K562 (cell line): ENCODE measurements around the gene RASL12. TPM values are rescaled to one million over a fixed set of nuclear protein-coding genes. Genes with fewer than 3 reads are reported as not detected.
A peak's percentile ranks its signal among the peaks of the same experiment; 100 is the strongest.

Experiments
- ATAC-seq: fragments of 200-7000 bp; cut with Tn5 transposase; 3 replicates; pipeline ENCODE4 v1.9.1; 2020; ENCODE audit warnings: moderate library complexity
- BruUV-seq: library from RNA; stranded (reverse); fragments of 400-500 nt; replicated peaks from 2 replicates; lab custom pipeline; 2021; lab: Mats Ljungman, UMichigan
- CTCF ChIA-PET: fragments of 300-600 bp; formaldehyde crosslinking; extraction: SDS; loops from one replicate; lab custom pipeline; 2021; ENCODE audit warnings: low intra/inter-chr PET ratio; lab: Yijun Ruan, JAX
- POLR2A ChIA-PET: fragments of 300-600, 350-650 bp; sonication (Branson Sonifier 250); formaldehyde crosslinking; extraction: SDS; loops from one replicate; lab custom pipeline; 2021; ENCODE audit warnings: antibody characterized with exemption, inconsistent platforms; lab: Yijun Ruan, JAX
- DNase-seq, 4 experiments: peaks; one replicate each; pipeline versions ENCODE4 v3.0.0 to v3.0.0-alpha.2; 2011 to 2018; ENCODE audit warnings: low spot score in 3 of 4, mixed read lengths in 3 of 4; ENCODE audit errors: extremely low read depth in 1 of 4
- FAIRE-seq: peaks from 2 replicates; lab custom pipeline; 2011; peaks lifted over from hg19 to GRCh38; lab: Jason Lieb, UNC
- H2AFZ ChIP-seq: 2 replicates; pipeline ENCODE4 v1.6.0; 2011; ENCODE audit warnings: low read depth, low read length, control low read depth, inconsistent platforms
- H3K27ac ChIP-seq: fragments of 200-600 bp; 3 replicates; pipeline ENCODE4 v1.8.0; 2011; ENCODE audit warnings: low read depth, mild to moderate bottlenecking, control low read depth, inconsistent platforms, low read length, moderate library complexity, mixed read lengths; ENCODE audit errors: extremely low read depth
- H3K27me3 ChIP-seq, 2 experiments: fragments of 300-600 bp in 1 of 2; 2 replicates in 1 of 2; 3 replicates in 1 of 2; pipeline versions ENCODE4 v1.6.0 to v1.8.0; 2011; ENCODE audit warnings: inconsistent platforms in 2 of 2, low read length in 2 of 2, mild to moderate bottlenecking in 1 of 2, mixed read lengths in 1 of 2, moderate library complexity in 1 of 2; ENCODE audit not compliant: control insufficient read depth in 2 of 2, insufficient read depth in 2 of 2
- H3K36me3 ChIP-seq: fragments of 300-600 bp; 3 replicates; pipeline ENCODE4 v1.8.0; 2011; ENCODE audit warnings: mild to moderate bottlenecking, low read length, inconsistent platforms; ENCODE audit not compliant: control insufficient read depth, insufficient read depth
- H3K4me1 ChIP-seq, 2 experiments: fragments of 200-600 bp in 1 of 2; replicated peaks in 1 of 2; 2 replicates in 1 of 2; 3 replicates in 1 of 2; pipeline versions ENCODE4 v1.5.1 to v1.8.0; 2011; ENCODE audit warnings: inconsistent platforms in 2 of 2, low read length in 2 of 2, mild to moderate bottlenecking in 1 of 2, mixed read lengths in 1 of 2, moderate library complexity in 1 of 2; ENCODE audit not compliant: control insufficient read depth in 2 of 2, insufficient read depth in 2 of 2
- H3K4me2 ChIP-seq: 2 replicates; pipeline ENCODE4 v1.6.1; 2011; ENCODE audit warnings: low read length, control low read depth, inconsistent platforms, mixed read lengths; ENCODE audit not compliant: insufficient read depth
- H3K4me3 ChIP-seq: fragments of 200-600 bp; sonication (generic), shearing (Covaris generic); 2 replicates; pipeline ENCODE4 v1.5.1; 2016; ENCODE audit warnings: control low read depth, inconsistent platforms
- H3K79me2 ChIP-seq: fragments of 200-600 bp; 3 replicates; pipeline ENCODE4 v1.8.0; 2011; ENCODE audit warnings: low read length, inconsistent platforms; ENCODE audit not compliant: control insufficient read depth, insufficient read depth
- H3K9ac ChIP-seq, 2 experiments: 2 replicates each; pipeline versions ENCODE4 v1.6.0 to v1.6.1; 2011; ENCODE audit warnings: low read depth in 2 of 2, low read length in 2 of 2, control low read depth in 1 of 2, inconsistent platforms in 1 of 2, mild to moderate bottlenecking in 1 of 2, mixed read lengths in 1 of 2; ENCODE audit not compliant: insufficient read depth in 1 of 2
- H3K9me1 ChIP-seq: one replicate; pipeline ENCODE4 v1.6.0; 2011; ENCODE audit warnings: inconsistent platforms, mild to moderate bottlenecking, low read length, moderate library complexity; ENCODE audit not compliant: control insufficient read depth, insufficient read depth
- H3K9me3 ChIP-seq: replicated peaks from 2 replicates; pipeline ENCODE4 v1.5.1; 2011; ENCODE audit warnings: low read depth, low read length, inconsistent platforms; ENCODE audit not compliant: control insufficient read depth, insufficient read depth
- H4K20me1 ChIP-seq: replicated peaks from 2 replicates; pipeline ENCODE4 v1.6.1; 2011; ENCODE audit warnings: low read length, inconsistent platforms, mixed read lengths; ENCODE audit not compliant: control insufficient read depth, insufficient read depth
- AFF1 ChIP-seq, 2 experiments: fragments of 450-650 bp; IDR thresholded peaks; 2 replicates each; pipeline ENCODE4 v1.6.1; 2018; ENCODE audit warnings: mild to moderate bottlenecking in 2 of 2, low read depth in 1 of 2; ENCODE audit not compliant: partially characterized antibody in 2 of 2
- BCOR ChIP-seq: fragments of 450-650 bp; IDR thresholded peaks from 2 replicates; pipeline ENCODE4 v1.6.1; 2016
- CHD4 ChIP-seq: fragments of 200-600 bp; sonication (generic); IDR thresholded peaks from 3 replicates; pipeline ENCODE4 v1.6.1; 2012; ENCODE audit warnings: low read depth, mild to moderate bottlenecking, mixed read lengths, low read length, inconsistent platforms; ENCODE audit not compliant: insufficient read depth, insufficient replicate concordance, poor library complexity, severe bottlenecking
- CSDE1 ChIP-seq, 2 experiments: fragments of 450-650 bp; IDR thresholded peaks; 2 replicates each; pipeline ENCODE4 v1.6.1; 2016; ENCODE audit warnings: mild to moderate bottlenecking in 1 of 2
- ILF3 ChIP-seq: fragments of 450-650 bp; IDR thresholded peaks from 2 replicates; pipeline ENCODE4 v1.6.1; 2018; ENCODE audit warnings: antibody characterized with exemption, mild to moderate bottlenecking, moderate library complexity, borderline replicate concordance
- L3MBTL2 ChIP-seq: fragments of 450-650 bp; IDR thresholded peaks from 2 replicates; pipeline ENCODE4 v1.6.1; 2016; ENCODE audit warnings: mild to moderate bottlenecking, moderate library complexity
- NFIC ChIP-seq: fragments of 450-650 bp; IDR thresholded peaks from 2 replicates; pipeline ENCODE4 v1.6.1; 2017; ENCODE audit warnings: mild to moderate bottlenecking, inconsistent platforms
- NONO ChIP-seq, 2 experiments: fragments of 200-400 bp in 1 of 2; fragments of 450-650 bp in 1 of 2; formaldehyde crosslinking in 1 of 2; IDR thresholded peaks; 2 replicates each; pipeline ENCODE4 v1.6.1; 2017; ENCODE audit warnings: low read depth in 2 of 2, mild to moderate bottlenecking in 2 of 2, moderate library complexity in 2 of 2, low read length in 1 of 2
- NR2C2 ChIP-seq, 2 experiments: fragments of 200-800 bp in 1 of 2; sonication (Bioruptor generic) in 1 of 2; sonication (generic) in 1 of 2; formaldehyde crosslinking in 1 of 2; IDR thresholded peaks; 2 replicates each; pipeline versions ENCODE4 v1.6.1 to v1.8.0; 2016 to 2022; ENCODE audit warnings: mild to moderate bottlenecking in 1 of 2, missing compliant biosample characterization in 1 of 2, missing genetic modification characterization in 1 of 2, missing genetic modification reagents in 1 of 2
- PHB ChIP-seq: fragments of 250-450 bp; sonication (Bioruptor Pico); IDR thresholded peaks from 2 replicates; pipeline ENCODE4 v1.5.0; 2021
- POLR2H ChIP-seq: IDR thresholded peaks from 2 replicates; pipeline ENCODE4 v1.6.1; 2016; ENCODE audit warnings: missing genetic modification characterization, low read depth, mild to moderate bottlenecking, control low read depth, missing compliant biosample characterization, moderate library complexity
- PPARD ChIP-seq: fragments of 250-450 bp; sonication (Bioruptor Pico); IDR thresholded peaks from 2 replicates; pipeline ENCODE4 v1.8.0; 2022; ENCODE audit warnings: inconsistent platforms, mild to moderate bottlenecking, moderate library complexity
- ZBTB33 ChIP-seq: sonication (generic); formaldehyde crosslinking; IDR thresholded peaks from 2 replicates; pipeline ENCODE4 v1.8.1; 2023; ENCODE audit warnings: mild to moderate bottlenecking, missing genetic modification reagents
- ZNF311 ChIP-seq: fragments of 250-450 bp; sonication (Bioruptor Pico); IDR thresholded peaks from 2 replicates; pipeline ENCODE4 v1.4.0; 2020; ENCODE audit warnings: mild to moderate bottlenecking, moderate library complexity
- ZNF507 ChIP-seq: conservative IDR thresholded peaks from 2 replicates; pipeline ENCODE4 v1.6.1; 2017; ENCODE audit warnings: missing genetic modification characterization, missing compliant biosample characterization
- WGBS: fragments of 100-300 bp; shearing (Covaris generic); methylation state at CpG from one replicate; pipeline ENCODE4 v1.1.6; 2016; ENCODE audit warnings: low coverage, mixed read lengths; ENCODE audit not compliant: insufficient coverage; ENCODE audit errors: missing lambda C conversion rate; 5-methylcytosine and 5-hydroxymethylcytosine counted together
- in situ Hi-C: fragments of 300-500 bp; cut with MboI; formaldehyde crosslinking; loops from 4 replicates; pipeline ENCODE4 v1.15.0; 2018; ENCODE audit warnings: inconsistent platforms, mixed read lengths
- intact Hi-C: fragments of 100-400 bp; cut with micrococcal nuclease; formaldehyde crosslinking; loops from 2 replicates; pipeline ENCODE4 v1.14.2; 2022
- polyA plus RNA-seq, 8 experiments: library from polyadenylated mRNA; depleted of rRNA in 4 of 8; stranded (reverse) in 5 of 8; unstranded in 3 of 8; fragments of >200 nt; fragmentation: Nextera tagmentation in 2 of 8; fragmentation: Illumina TruSeq in 1 of 8; extraction: Ambion mirVana in 2 of 8; extraction: Trizol in 1 of 8; gene quantifications; 2 replicates each; pipeline versions ENCODE4 v1.2.1 to v1.2.3, GENCODE V29; 2011 to 2014; ENCODE audit warnings: inconsistent platforms in 1 of 8, missing spikeins in 1 of 8
- total RNA-seq, 7 experiments: library from RNA; depleted of rRNA in 6 of 7; stranded (reverse); fragments of >200 nt in 6 of 7; fragmentation: Illumina TruSeq in 2 of 7; extraction: Trizol in 2 of 7; gene quantifications; 2 replicates each; pipeline versions ENCODE4 v1.2.1 to v1.2.3, GENCODE V29; 2011 to 2021; ENCODE audit warnings: low replicate concordance in 1 of 7

RASL12 gene
- total and polyA plus RNA-seq, 9 of the 15 experiments (the other 6 are each of a cell fraction or from before 2014, with no cell fraction given): not detected

GRCh38 chr15:65077981-65078352 lies 10.2 kb upstream of the RASL12 start:
- in situ Hi-C loops (no loop called here), intact Hi-C loops (no loop called here)
- Histone ChIP-seq H3K4me2 (no peak overlapping the region), H2AFZ (no peak overlapping the region), H3K79me2 (no peaks in the 10 kb centered on the region), H3K27ac (no peak overlapping the region), H3K36me3 (no peaks in the 10 kb centered on the region), H3K9ac (no peak overlapping the region), H4K20me1 (no peaks in the 10 kb centered on the region), H3K4me3 (no peak overlapping the region), H3K9me1 (no peaks in the 10 kb centered on the region), H3K4me1 (peaks cover 0 to 16% of the 10 kb centered on the region in 2 experiments; a peak in 2 of 5 replicates), H3K27me3 (peaks cover 11 to 29% of the 10 kb centered on the region in 2 experiments), H3K9me3 (no peaks in the 10 kb centered on the region; the same call in 1 of the 2 replicates)
- POLR2A ChIA-PET: no interaction called here
- ATAC-seq (peak; percentile 47), FAIRE-seq (no peak), DNase-seq (no peak)
- 29% methylated on average over 19 of the region's 24 CpGs for WGBS
- no TSS peak for BruUV-seq
- CTCF ChIA-PET: no interaction called here
- TF ChIP-seq NFIC (peak; percentile 16; the same call in 1 of the 2 replicates), PHB (CRISPR knock-in tag) (no peak), L3MBTL2 (peak; percentile 39; the same call in 1 of the 2 replicates), ZBTB33 (CRISPR knock-in tag) (0 out of 2 replicates have a peak, but pooled peaks have one; percentile 79), CHD4 (no peak), ILF3 (no peak), AFF1 (IDR thresholded peaks at IDR 0.05; ENCODE audit: low read depth in 1 of 2, partially characterized antibody in 2 of 2) (no peak), POLR2H (tag) (no peak), NR2C2 (CRISPR knock-in tag; IDR thresholded peaks at IDR 0.05) (no peak), NR2C2 (tag; IDR thresholded peaks at IDR 0.05) (no peak), BCOR (no peak), ZNF507 (tag) (no peak), CSDE1 (IDR thresholded peaks at IDR 0.05) (no peak), NONO (IDR thresholded peaks at IDR 0.05; ENCODE audit: low read depth in 2 of 2, low read length in 1 of 2) (no peak), PPARD (CRISPR knock-in tag) (no peak), ZNF311 (CRISPR knock-in tag) (no peak)
